ENCODE results near the gene STX8. TPM values are rescaled to one million over a fixed set of nuclear protein-coding genes. Genes with fewer than 3 reads are reported as not detected.

STX8 gene
- total RNA-seq, 2 experiments from 2014 or later: 59.6 to 71.5 TPM

DNA sequence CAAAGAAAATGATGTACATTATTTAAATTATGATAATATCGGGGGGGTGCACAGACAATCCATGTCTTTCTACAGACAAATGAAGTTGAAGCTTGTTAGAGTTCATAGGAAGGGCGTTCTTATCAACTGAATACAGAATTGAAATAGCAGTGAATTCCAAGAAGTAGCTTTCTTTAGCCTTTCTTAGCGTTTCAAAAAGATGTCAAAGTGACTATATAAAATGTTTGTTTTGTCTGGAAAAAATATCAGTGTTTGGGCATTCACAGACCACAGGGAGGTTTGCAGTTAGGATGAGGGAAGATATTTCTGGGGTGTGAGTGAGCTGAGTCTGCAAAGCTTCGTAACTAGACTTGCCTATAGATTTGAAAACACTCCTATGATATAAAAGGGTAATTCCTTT lies 55.0 kb downstream of the STX8 start:
- POLR2A ChIA-PET: no interaction called here
- DNase-seq: no peak

DNA sequence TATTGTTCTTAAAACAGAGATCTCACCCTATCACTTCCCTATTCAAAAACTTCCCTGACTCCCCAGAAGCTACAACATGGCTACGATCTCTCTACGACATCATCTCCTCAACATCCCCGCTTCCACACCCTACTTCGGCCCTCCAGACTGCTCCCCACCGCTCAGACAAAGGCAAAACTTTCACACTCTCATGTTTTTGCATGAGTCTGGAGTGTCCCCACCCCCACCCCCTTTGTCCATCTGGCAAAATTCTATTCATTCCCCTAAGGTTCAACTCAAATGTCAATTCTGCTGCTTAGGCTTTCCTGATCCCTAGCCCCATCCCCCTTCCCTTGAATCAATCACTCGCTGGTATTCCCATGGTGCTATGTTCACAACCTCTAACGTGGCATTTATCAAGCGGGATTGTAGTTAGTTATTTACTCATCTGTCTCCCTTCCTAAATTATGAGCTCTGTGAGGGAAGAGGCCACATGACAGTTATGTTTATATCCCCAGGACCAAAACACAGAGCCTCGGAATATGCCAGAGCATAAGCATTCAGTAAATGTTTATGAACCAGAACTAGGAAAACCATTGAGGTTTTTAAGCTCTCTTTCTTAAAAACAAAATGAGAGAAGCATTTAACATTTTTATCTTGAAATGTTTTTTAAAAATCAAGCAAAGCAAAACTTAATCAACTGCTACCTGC lies 55.9 kb downstream of the STX8 start:
- no peak for ATAC-seq
- no peak overlapping the region for H3K4me3 Mint-ChIP-seq
- H3K9me3 Mint-ChIP-seq: no peaks in the 10 kb centered on the region
- TF ChIP-seq, protein P1, sequence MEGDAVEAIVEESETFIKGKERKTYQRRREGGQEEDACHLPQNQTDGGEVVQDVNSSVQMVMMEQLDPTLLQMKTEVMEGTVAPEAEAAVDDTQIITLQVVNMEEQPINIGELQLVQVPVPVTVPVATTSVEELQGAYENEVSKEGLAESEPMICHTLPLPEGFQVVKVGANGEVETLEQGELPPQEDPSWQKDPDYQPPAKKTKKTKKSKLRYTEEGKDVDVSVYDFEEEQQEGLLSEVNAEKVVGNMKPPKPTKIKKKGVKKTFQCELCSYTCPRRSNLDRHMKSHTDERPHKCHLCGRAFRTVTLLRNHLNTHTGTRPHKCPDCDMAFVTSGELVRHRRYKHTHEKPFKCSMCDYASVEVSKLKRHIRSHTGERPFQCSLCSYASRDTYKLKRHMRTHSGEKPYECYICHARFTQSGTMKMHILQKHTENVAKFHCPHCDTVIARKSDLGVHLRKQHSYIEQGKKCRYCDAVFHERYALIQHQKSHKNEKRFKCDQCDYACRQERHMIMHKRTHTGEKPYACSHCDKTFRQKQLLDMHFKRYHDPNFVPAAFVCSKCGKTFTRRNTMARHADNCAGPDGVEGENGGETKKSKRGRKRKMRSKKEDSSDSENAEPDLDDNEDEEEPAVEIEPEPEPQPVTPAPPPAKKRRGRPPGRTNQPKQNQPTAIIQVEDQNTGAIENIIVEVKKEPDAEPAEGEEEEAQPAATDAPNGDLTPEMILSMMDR (IDR thresholded peaks at IDR 0.05): no peak
- no peak for DNase-seq
- peaks cover 15% of the 10 kb centered on the region for H3K4me1 Mint-ChIP-seq (ENCODE audit: low read depth)
- intact Hi-C loops (cut with micrococcal nuclease): loop anchor here (10.0 kb wide), 1 partner anchor 505 kb away; no protein-coding TSS in a partner anchor
- POLR2A ChIA-PET: no interaction called here
- no peaks in the 10 kb centered on the region for H3K27me3 Mint-ChIP-seq
- H3K27ac Mint-ChIP-seq: no peak overlapping the region
- CTCF ChIA-PET: interaction anchor here (1.1 kb wide), 1 partner anchor 522 kb away, joined by 6 read pairs; no protein-coding TSS in a partner anchor
- H3K36me3 Mint-ChIP-seq (ENCODE audit: low read depth): no peaks in the 10 kb centered on the region

More for the DNA sequence above, 55.0 kb downstream of the STX8 start:
- intact Hi-C loops (cut with micrococcal nuclease): loop anchor here (10.0 kb wide), 1 partner anchor 506 kb away; no protein-coding TSS in a partner anchor
- Mint-ChIP-seq H3K4me1 (ENCODE audit: low read depth) (peaks cover 15% of the 10 kb centered on the region), H3K9me3 (no peaks in the 10 kb centered on the region), H3K36me3 (ENCODE audit: low read depth) (no peaks in the 10 kb centered on the region), H3K27me3 (no peaks in the 10 kb centered on the region), H3K27ac (no peak overlapping the region), H3K4me3 (no peak overlapping the region)
- CTCF ChIA-PET: interaction anchor here (1.0 to 1.1 kb wide), 2 partner anchors 470 to 523 kb away, joined by 3 to 6 read pairs; no protein-coding TSS in a partner anchor
- TF ChIP-seq, protein P1 (IDR thresholded peaks at IDR 0.05): no peak
- ATAC-seq: no peak

DNA sequence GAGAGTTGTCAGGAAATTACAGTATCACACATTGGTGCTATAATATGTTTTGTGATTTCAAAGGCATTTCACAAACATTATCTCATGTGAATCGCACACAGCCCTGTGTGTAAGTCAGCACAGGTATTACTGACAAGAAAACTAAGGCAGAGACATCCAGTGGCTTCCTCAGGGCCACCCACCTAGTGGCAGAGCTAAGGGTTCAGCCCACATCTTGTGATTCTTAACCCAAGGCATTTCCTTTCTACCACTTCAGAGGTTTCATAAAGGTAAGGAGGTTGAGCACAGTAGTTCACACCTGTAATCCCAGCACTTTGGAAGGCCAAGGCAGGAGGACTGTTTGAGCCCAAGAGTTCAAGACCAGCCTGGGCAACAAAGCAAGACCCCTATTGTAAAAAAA lies 58.2 kb downstream of the STX8 start:
- Mint-ChIP-seq H3K9me3 (no peaks in the 10 kb centered on the region), H3K36me3 (ENCODE audit: low read depth) (peaks cover 4% of the 10 kb centered on the region), H3K27me3 (no peaks in the 10 kb centered on the region), H3K27ac (no peak overlapping the region), H3K4me1 (ENCODE audit: low read depth) (peaks cover 20% of the 10 kb centered on the region), H3K4me3 (no peak overlapping the region)
- TF ChIP-seq, protein P1 (IDR thresholded peaks at IDR 0.05): no peak
- peak; percentile 42 for DNase-seq
- peak; percentile 66 for ATAC-seq
- CTCF ChIA-PET: interaction anchor here (1.0 to 1.3 kb wide), 2 partner anchors 60 to 515 kb away, joined by 3 read pairs; no protein-coding TSS in a partner anchor
- intact Hi-C loops (cut with micrococcal nuclease): no loop called here
- POLR2A ChIA-PET: no interaction called here

DNA sequence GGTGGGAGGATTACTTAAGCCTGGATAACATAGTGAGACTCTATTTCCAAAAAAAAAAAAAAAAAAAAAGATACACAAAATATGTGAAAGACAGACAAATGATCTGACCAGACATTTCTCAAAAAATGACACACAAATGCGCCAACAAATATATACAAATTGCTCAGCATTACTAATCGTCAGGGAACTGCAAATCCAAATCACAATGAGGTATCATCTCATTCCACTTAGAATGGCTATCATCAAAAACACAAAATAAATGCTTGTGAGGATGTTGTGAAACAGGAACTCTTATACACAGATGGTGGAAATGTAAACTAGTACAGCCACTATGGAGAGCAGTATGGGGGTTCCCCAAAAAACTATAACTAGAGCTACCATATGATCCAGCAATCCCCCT lies 62.4 kb downstream of the STX8 start:
- CTCF ChIA-PET: interaction anchor here (1.4 to 1.6 kb wide), 3 partner anchors 9 to 515 kb away, joined by 4 to 6 read pairs (median 4); no protein-coding TSS in a partner anchor
- no peak for ATAC-seq

More for the DNA sequence above, 62.4 kb downstream of the STX8 start:
- Mint-ChIP-seq H3K36me3 (ENCODE audit: low read depth) (peaks cover 29% of the 10 kb centered on the region), H3K27me3 (no peaks in the 10 kb centered on the region), H3K9me3 (peaks cover 23% of the 10 kb centered on the region), H3K4me1 (ENCODE audit: low read depth) (peaks cover 34% of the 10 kb centered on the region), H3K27ac (no peak overlapping the region), H3K4me3 (no peak overlapping the region)
- POLR2A ChIA-PET: no interaction called here
- no peak for DNase-seq
- TF ChIP-seq, protein P1 (IDR thresholded peaks at IDR 0.05): no peak
- intact Hi-C loops (cut with micrococcal nuclease): no loop called here

Measured in activated CD8-positive, alpha-beta T cell treated with anti-CD3 and anti-CD28 coated beads for 36 hours (primary cell).